Measurements from ENCODE around the gene YIPF7. TPM values are rescaled to one million over a fixed set of nuclear protein-coding genes. Genes with fewer than 3 reads are reported as not detected.

YIPF7 gene
- total and polyA plus RNA-seq, 7 donors: 3.2 to 27.9 (median 8.2) TPM

- ATAC-seq: peak in 3 of 4 donors; percentile 52 to 72 (median 70)
Observed at GRCh38 chr4:44661940-44662622, 10.7 kb upstream of the YIPF7 start.

GRCh38 chr4:44660396-44660795, 9.0 kb upstream of the YIPF7 start:
- 44 to 47% (median 46%) methylated on average over 3 of the region's 3 CpGs for WGBS, 3 donors
- DNase-seq: no peak

More at GRCh38 chr4:44661940-44662622, 10.7 kb upstream of the YIPF7 start:
- intact Hi-C loops (cut with DNase I): no loop called here
- Histone ChIP-seq H3K27ac (peak overlapping the region; percentile 27), H3K4me3 (no peak overlapping the region), H3K4me1 (no peaks in the 10 kb centered on the region), H3K36me3 (ENCODE audit: insufficient read depth in 1 of 2, low read depth in 1 of 2) (no peaks in the 10 kb centered on the region), H3K9me3 (no peaks in the 10 kb centered on the region), H3K27me3 (ENCODE audit: insufficient read depth in 3 of 3, low read length in 2 of 3) (no peaks in the 10 kb centered on the region)
- WGBS, 3 donors: 87 to 93% (median 88%) methylated on average over 1 of the region's 1 CpG
- DNase-seq: no peak
- no peak for TF ChIP-seq CTCF (IDR thresholded peaks at IDR 0.05)

GRCh38 chr4:44652002-44652401, 577 bp upstream of the YIPF7 start:
- Histone ChIP-seq H3K9me3 (no peaks in the 10 kb centered on the region), H3K4me3 (no peak overlapping the region), H3K27me3 (ENCODE audit: insufficient read depth in 3 of 3, low read length in 2 of 3) (no peaks in the 10 kb centered on the region), H3K36me3 (ENCODE audit: insufficient read depth in 1 of 2, low read depth in 1 of 2) (peaks cover 0 to 5% of the 10 kb centered on the region in 2 donors), H3K27ac (peak overlapping the region; percentile 90), H3K4me1 (peaks cover 15% of the 10 kb centered on the region)
- DNase-seq (no peak), ATAC-seq (peak in 3 of 4 donors; percentile 14 to 29 (median 19))
- intact Hi-C loops (cut with DNase I): no loop called here
- no peak for TF ChIP-seq CTCF (IDR thresholded peaks at IDR 0.05)
- 81 to 90% (median 87%) methylated on average over 1 of the region's 1 CpG for WGBS, 3 donors

More at GRCh38 chr4:44660396-44660795, 9.0 kb upstream of the YIPF7 start:
- TF ChIP-seq CTCF (IDR thresholded peaks at IDR 0.05): no peak
- ATAC-seq: no peak
- Histone ChIP-seq H3K27me3 (ENCODE audit: insufficient read depth in 3 of 3, low read length in 2 of 3) (no peaks in the 10 kb centered on the region), H3K4me1 (no peaks in the 10 kb centered on the region), H3K27ac (no peak overlapping the region), H3K4me3 (no peak overlapping the region), H3K36me3 (ENCODE audit: insufficient read depth in 1 of 2, low read depth in 1 of 2) (no peaks in the 10 kb centered on the region), H3K9me3 (no peaks in the 10 kb centered on the region)
- intact Hi-C loops (cut with DNase I): no loop called here

- WGBS, 3 donors: 86 to 96% (median 92%) methylated on average over 1 of the region's 1 CpG
Observed at GRCh38 chr4:44646151-44646550, 5.3 kb downstream of the YIPF7 start.

More at GRCh38 chr4:44646151-44646550, 5.3 kb downstream of the YIPF7 start:
- Histone ChIP-seq H3K4me1 (peaks cover 9% of the 10 kb centered on the region), H3K4me3 (no peak overlapping the region), H3K27me3 (ENCODE audit: insufficient read depth in 3 of 3, low read length in 2 of 3) (no peaks in the 10 kb centered on the region), H3K9me3 (peaks cover 15% of the 10 kb centered on the region), H3K27ac (no peak overlapping the region), H3K36me3 (ENCODE audit: insufficient read depth in 1 of 2, low read depth in 1 of 2) (peaks cover 0 to 20% of the 10 kb centered on the region in 2 donors)
- intact Hi-C loops (cut with DNase I): no loop called here
- ATAC-seq: peak in 1 of 4 donors; percentile 30
- no peak for DNase-seq
- no peak for TF ChIP-seq CTCF (IDR thresholded peaks at IDR 0.05)

All from psoas muscle (tissue), 8 donors.